Fibroblast of the conjunctiva (primary cell): ENCODE results near the gene TRIM43.
"Not testable (repeated sequence)": the region's sequence is repeated elsewhere in the genome, so short reads cannot be mapped to it uniquely, and the experiment has no call there.

Experiments used
- DNase-seq: peaks from one replicate; pipeline ENCODE4 v3.0.0-alpha.2; 2010; ENCODE audit warnings: low read depth

Gene TRIM43

DNA sequence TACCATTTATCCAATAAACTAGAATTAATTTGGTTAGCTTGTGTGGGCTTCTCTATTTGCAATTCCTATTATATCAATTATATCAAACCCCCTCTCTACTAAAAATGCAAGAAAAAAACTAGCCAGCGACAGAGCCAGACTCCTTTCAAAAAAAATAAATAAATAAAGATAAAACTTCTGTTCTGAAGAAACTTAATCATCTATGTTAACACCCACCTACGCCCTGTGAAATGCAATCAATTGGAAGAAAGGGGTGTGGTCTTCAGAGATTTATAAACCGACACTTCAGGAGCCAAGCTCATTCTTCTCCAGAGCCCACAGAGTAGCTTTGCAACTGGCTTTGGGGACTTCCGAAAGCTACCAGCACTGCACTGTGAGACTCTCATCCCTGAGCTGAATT lies at the start of gene TRIM43:
Gene TRIM43, plus strand, starts transcription at position 301 of the 400 bp plus-strand sequence. CDS start 2,023 bp downstream, outside the sequence.
- DNase-seq, result not testable (repeated sequence)

DNA sequence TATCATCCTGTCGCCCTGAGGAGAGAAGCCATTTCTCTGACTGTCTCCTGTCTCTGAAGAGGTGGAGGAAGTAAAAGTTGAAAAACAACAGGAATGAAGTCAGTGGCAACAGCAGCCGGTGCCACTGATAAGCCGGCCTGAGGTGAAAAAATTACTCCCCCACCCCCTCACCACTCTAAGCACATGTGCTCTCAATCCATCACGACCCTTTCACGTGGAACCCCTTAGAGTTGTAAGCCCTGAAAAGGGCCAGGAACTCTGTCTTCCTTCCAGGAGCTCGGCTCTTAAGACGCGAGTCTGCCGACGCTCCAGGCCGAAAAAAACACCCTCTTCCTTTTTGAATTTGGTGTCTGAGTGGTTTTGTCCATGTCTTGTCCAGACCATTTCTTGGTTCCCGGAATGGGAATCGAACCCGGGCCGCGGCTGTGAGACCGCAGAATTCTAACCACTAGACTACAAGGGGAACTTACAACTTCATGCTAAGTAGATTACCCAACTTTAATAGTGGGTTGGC lies 40.7 kb upstream of the TRIM43 start:
- DNase-seq, result no peak

DNA sequence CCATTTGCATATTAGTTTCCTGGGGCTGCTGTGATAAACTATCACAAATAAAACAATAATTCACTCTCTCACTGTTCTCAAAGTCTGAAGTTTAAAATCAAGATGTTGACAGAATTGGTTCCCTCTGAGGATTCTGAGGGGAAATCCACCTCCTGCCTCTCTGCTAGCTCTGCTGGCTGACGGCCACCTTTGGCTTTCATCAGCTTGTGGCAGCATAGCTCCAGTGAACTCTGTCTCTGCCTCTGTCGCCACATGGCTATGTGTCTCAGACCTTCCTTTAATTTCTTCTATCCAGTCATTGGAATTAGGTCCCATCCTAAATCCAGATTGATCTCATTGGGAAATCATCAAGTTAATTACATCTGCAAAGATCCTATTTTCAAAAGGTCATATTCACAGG lies 38.9 kb upstream of the TRIM43 start:
- DNase-seq, result no peak

DNA sequence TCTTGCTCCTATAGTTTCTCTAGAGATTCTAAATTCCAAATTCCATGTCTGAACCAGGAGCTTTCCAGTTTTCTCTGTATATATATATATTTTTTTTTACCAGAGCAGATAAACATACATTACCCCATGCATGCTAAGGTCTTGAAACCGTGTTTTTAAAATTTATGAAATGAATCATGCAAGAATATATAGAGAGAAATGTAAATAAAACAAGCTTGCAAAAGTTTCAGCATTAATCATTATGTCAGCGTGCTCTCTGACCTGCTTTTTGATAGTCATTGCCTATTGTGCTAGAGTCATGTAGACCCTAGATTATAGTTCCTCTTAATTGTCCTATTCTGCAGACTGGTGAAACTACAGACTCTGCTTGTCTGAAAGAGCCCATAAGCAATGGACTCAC lies 22.6 kb upstream of the TRIM43 start:
- no peak for DNase-seq

DNA sequence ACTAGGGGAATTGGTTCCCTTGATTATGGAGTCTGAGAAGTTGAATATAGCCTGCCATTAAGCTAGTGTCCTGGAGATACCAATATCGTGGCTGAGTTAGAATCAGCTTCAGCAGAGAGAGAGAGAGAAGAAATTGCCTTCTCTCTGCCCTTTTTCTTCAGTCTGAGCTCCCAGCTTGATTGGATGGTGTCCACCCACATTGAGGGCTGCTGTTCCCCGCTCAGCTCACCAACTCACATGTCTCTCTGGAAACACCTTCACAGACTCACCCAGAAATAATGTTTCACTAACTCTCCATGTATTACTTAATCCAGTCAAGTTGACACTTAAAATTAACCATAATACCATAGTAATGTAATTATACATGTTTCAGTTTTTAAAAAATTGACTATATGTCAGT lies 17.9 kb upstream of the TRIM43 start:
- DNase-seq, result no peak

DNA sequence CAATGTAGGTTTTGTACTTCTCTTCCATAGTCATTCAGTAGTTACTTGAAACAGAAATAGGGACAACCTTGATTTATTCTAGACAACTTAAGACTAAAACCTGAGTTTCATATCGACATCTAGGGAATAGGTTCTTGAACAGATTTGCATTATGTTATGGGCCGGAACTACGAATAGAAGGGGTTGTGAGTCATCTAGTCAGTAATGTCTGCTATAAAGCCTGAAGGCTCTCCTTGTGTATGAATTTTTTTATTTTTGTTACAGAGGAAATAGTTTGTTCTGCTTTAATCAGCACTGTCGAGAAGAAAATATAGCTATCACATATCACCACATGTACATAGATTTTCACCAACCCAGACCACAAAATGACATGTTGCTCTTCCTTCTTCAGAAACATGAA lies 17.3 kb upstream of the TRIM43 start:
- no peak for DNase-seq

DNA sequence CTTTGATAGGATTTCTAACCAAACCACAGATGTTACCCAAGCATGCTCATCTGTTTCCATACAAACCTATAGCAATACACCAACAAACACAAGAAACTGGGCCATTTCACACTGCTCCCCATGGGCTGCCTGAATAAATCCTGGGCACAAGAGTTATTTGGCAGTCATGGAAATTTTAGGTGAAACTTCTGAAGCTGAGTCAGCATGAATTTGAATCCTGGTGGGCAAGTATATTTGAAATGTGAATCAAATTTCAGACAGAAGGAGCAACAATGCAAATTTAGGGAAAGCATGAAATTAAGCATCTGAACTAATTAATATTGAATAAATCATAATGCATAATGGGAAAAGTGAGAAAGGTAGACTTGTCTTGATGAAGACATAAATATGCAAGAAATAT lies 15.9 kb upstream of the TRIM43 start:
- no peak for DNase-seq

DNA sequence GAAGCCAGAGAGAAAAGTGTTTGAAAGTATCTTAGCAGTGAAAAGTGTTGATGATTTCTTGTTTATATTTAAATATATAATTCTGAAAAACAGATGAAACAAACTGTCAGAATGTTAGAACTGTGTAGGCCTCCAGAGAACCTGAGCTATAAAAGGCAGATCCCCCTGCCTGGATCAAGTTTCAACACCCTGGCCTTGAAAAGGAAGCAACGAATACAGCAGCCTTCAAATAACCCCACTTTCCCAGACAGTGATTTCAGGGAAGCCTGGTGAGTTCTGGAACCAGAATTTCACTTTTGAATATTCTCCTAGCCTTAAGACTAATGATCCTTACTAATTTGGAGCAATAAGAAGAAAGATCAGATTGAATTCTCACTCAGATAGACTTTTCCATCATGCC lies 13.3 kb upstream of the TRIM43 start:
- DNase-seq, result no peak

DNA sequence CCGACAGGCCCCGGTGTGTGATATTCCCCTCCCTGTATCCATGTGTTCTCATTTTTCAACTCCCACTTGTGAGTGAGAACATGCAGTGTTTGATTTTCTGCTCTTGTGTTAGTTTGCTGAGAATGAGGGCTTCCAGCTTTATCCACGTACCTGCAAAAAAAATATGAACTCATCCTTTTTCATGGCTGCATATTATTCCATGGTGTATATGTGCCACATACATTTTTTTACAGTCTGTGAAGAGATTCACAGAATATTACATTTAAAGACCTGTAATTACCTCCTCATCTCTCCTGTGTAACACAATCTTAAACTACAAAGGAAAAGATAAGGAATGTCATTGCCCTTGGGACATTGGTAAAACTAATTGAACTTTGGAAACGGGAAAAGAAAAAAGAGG lies 8.3 kb upstream of the TRIM43 start:
- not testable (repeated sequence) for DNase-seq

DNA sequence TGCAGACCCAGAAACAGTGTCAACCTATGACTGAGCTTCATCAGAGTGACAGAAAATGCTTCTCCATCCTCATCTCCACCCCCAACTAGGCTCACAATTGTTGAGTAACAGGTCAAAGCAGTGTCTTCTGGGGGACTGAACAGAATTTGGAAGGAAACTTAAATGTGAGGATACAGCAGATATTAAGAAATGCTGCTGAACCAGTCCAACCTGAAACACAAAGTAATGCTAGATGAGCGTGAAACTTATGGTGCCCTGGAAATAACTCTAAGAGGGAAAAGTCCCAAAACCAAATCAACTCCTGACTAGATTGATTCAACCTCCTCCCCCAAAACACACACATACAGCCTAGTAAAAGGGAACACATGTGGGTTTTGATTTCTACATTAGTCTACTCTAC lies 7.5 kb upstream of the TRIM43 start:
- not testable (repeated sequence) for DNase-seq

DNA sequence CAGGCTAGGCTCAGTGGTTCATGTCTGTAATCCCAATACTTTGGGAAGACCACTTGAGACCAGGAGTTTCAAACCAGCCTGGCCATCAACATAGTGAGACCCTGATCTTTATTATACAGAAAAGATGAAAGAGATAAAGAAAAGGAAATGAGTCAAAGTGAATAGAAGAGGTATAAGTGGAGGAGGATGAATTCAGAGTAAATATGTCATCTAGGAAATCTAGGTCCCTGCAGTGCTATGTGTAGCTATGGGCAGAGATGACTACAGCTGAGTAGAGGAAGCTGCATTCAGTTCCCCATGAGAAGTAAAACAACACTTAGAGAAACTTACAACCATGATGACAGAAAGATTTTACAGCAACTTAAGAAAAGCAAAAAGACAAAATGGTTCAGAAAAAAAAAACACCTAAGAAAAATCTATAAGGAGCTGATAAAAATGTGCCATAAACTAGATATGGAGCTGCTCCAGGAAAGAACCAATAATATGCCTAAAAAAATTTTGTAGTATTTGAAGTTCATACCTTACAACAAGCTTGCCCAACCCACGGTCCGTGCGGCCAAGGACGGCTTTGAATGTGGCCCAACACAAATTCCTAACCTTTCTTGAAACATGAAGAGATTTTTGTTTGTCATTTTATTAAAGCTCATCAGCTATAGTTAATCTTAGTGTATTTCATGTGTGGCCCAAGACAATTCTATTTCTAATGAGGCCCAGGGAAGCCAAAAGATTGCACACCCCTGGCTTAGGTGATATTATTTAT lies 1.8 kb upstream of the TRIM43 start:
- DNase-seq, result not testable (repeated sequence)

DNA sequence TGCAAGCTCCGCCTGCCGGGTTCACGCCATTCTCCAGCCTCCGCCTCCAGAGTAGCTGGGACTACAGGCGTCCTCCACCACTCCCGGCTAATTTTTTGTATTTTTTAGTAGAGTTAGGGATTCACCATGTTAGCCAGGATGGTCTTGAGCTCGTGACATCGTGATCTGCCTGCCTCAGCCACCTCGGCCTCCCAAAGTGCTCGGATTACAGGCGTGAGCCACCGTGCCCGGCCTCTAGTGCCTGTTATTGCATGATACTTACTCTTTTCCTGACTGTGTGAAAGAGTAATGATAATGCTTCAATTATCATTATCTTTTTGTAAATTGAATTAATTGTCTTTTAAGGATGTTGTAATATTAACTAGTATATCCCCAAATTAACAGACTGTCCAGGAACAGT lies 1.2 kb downstream of the TRIM43 start:
- not testable (repeated sequence) for DNase-seq

DNA sequence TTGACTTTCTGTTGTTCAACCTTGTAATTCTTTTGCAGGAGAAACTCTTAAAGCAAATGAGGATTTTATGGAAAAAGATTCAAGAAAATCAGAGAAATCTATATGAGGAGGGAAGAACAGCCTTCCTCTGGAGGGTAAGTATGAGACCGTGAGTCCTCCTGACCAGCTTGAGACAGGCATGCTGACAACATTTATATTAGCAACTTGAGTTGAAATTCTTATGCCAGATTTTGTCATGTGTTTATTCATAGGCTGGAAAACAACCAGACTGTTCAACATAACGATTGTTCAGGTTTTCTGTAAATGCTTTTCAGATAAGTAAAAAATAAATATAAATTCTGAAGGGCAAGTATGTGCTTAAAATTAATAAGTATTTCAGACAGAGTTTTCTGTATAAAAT lies 3.2 kb downstream of the TRIM43 start:
- not testable (repeated sequence) for DNase-seq

DNA sequence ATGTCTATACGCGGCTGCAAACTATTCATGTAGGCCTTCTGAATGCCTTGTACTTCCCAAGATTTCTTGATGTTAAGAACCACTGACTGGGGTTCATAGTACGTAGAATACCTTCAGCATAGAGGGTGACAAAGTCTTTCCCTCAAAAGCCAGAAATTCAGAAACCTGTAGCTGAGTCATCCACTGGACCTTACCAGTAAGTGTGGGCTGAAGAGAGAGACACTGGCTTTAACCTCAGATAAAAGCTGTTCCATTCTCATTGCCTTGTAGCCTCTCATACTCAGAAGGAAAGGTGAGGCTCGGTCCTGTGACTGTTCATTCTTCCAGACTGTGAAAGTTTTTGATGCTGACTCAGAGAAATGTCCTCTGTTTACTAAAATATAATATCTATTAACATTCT lies 9.5 kb downstream of the TRIM43 start:
- not testable (repeated sequence) for DNase-seq

DNA sequence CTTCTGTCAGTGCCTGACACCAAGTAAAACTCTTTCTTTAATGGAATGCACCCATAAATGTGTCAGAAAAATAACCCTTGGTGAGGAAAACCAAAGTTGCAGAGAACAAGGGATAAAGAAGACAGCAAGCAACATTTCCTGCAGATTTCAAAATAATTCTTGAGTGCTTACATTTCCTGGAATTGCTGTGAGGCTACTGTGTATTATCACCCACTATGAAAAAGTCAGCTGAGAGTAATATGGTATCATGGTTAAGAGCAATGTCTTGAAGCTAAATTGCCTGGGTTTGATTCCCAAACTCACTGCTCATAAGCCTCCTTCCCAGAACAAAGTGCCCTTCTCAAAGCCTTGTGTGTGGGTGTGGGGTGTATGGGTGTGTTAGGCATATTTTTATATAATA lies 10.3 kb downstream of the TRIM43 start:
- not testable (repeated sequence) for DNase-seq

DNA sequence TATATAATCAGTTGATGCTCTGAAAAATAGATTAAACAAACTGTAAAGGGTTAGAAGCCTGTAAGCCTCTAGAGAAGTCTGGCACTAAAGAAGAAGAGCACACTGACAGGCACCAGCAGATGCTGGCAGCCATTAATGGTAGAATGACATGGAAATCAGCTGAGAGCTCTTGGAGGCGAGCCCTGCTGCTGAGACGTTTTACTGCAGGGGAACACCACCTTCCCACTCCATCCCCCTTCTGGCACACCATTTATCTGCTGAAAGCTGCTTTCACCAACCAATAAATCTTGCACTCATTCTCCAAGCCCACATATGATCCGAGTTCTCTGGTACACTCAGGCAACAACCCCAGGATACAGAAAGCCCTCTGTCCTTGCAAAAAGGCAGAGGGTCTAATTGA lies 16.6 kb downstream of the TRIM43 start:
- not testable (repeated sequence) for DNase-seq

DNA sequence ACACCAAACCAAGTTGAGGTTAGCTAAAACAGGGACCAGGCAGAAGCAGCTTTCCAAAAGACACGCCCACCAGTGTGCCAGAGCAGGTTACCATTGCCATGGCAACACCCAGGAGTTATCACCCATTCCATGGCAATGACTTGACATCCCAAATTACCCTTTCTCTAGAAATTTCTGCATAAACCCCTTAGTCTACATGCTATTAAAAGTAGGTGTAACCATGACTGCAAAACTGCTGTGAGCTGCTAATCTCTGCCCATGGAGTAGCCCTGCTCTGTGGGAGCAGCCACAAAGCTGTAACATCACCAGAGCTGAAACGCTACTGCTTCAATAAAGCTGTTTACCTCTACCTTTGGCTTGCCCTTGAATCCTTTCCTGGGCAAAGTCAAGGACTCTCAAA lies 18.0 kb downstream of the TRIM43 start:
- not testable (repeated sequence) for DNase-seq

DNA sequence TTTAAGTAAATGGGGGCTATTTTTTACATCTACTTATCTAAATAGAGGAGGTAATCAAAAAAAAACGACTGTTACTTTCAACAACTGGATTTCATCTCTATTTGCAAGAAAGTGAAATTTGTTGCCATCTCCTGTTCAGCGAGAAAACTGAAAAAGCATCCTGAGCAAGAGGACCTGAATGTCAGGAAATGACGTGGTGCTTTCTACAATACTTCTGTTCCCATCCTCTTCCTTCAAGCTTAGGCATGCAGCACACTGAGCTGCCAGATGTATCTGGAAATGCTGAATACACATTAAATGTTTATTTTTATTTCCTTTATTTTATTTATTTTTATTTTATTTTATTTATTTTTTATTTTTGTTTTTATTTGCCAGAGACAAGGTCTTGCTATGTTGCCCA lies 21.2 kb downstream of the TRIM43 start:
- DNase-seq, result not testable (repeated sequence)

DNA sequence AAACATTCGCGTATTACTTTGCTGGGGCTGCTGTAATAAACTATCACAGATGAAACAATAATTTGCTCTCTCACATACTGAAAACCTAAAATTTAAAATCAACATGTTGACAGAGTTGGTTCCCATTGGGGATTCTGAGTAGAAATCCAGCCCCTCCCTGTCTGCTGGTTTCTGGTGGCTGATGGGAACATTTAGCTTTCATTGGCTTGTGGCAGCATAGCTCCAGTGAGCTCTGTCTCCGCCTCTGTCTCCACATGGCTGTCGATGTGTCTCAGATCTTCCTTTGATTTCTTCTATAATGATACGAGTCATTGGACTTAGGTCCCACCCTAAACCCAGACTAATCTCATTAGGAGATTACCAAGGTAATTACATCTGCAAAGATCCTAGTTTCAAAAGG lies 30.9 kb downstream of the TRIM43 start:
- not testable (repeated sequence) for DNase-seq

DNA sequence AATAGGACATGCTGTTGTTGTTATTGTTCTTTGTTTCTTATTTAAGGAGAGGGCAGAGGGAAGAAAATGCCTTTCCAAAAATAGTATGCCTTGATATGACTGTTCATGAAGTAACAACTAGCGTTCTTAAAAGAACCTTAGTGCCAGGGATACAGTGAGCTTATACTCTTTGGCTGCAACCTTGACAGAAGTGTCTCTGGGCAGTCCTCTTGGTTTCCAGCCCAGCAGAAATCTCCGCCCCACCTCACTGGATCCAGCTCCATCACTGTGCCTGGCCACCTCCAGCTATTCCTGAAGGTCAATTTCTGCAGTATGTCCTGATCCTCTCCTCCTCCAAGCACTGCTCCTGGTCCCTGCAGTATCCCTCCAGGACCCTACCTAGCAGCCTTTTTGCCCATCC lies 39.2 kb downstream of the TRIM43 start:
- not testable (repeated sequence) for DNase-seq

DNA sequence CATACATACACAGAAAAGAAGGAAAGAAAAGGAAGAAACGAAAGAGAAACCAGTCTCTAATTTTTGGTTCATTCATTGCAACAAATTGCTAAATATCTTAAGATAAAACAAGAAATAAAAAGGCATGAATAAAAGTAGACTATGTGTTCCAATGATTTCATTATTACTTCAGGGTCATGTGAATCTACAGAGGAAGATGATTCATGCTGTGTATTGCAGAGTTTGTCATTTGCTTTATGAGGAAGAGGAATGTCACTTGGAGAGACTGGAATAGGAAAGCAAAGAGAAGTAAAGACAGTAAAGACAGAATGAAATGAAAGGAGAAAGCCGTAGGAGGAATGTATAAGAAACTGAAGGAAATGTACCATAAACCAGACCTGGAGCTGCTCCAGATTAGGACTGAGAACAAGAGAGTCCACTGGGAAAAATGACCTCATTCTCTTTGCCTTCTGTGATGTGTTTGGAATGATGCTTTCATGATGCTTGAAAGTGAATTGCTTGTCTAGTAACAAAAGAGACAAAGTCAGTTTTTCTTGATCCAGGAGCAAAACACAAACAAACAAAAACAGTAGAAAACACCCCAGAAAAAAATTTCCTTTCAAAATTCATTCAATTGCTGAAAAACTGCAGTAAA lies 41.9 kb downstream of the TRIM43 start:
- DNase-seq, result not testable (repeated sequence)

DNA sequence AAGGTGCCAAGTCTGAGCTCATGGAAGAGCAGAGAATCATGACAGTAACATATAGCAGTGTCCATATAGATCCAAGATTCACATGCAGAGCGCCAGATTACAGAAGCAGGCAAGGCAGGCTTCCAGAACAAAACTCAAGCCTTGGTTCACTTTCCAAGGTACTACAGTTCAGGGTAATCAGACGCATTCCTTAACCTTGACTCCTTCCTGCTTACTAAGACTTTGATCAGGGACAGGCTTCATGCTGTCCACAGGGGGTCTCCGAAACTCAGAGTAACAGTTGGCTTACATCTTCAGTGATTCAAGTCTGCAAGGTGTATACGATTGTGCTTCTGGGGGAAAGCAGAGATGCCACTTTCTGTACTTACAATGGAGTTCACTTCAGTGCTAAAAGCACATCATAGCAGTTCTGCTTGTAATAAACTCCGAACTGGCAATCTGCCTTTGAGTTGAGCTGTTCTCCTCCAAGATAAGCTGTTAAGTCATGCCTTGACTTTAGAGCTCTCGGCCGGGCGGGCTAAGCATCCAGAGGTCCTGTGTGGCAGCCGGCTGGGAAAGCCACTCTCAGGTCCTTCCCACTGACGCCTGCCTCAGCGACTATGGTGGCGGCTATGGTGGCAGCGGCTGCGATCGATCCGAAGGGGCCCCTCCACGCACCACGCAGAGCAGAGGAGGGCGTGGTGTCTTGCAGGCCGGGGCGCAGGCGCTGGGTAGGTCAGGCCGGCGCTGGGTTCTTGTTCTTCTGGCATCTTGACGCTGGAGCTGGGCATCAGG lies 48.9 kb downstream of the TRIM43 start:
- DNase-seq, result not testable (repeated sequence)

DNA sequence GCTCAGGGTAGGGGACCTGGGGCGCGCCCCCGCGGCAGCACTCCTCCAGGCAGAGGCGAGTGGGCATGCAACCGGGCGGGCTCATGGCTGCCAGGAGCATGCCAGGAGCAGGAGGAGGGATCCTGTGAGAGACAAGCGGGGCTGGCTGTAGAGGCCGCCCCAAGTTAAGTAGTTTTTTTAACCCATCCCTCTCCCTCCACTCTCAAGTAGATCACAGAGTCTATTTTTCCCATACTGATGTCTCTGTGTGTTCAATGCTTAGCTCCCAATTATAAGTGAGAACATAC lies 49.4 kb downstream of the TRIM43 start:
- DNase-seq, result not testable (repeated sequence)
